WTC11 (cell line): Measurements from ENCODE around the gene SLC35F4. TPM values are rescaled to one million over a fixed set of nuclear protein-coding genes. Genes with fewer than 3 reads are reported as not detected.

Experiments
- ATAC-seq: fragments of 200-7000 bp; cut with Tn5 transposase; 2 replicates; pipeline ENCODE4 v1.10.0; 2021; ENCODE audit warnings: mild to moderate bottlenecking, moderate library complexity
- CTCF ChIA-PET: fragments of 300-600 bp; sonication (Branson Sonifier 250); formaldehyde crosslinking; loops from one replicate; lab custom pipeline; 2021; ENCODE audit warnings: antibody characterized with exemption; lab: Charles Lee
- POLR2A ChIA-PET: fragments of 350-600 bp; sonication (Branson Sonifier 250); formaldehyde crosslinking; loops from one replicate; lab custom pipeline; 2021; ENCODE audit warnings: antibody characterized with exemption; lab: Charles Lee
- DNase-seq: peaks from one replicate; pipeline ENCODE4 v3.0.0; 2021; ENCODE audit warnings: low spot score
- H3K27ac Mint-ChIP-seq: 2 replicates; pipeline ENCODE4 v1.8.0; 2021; ENCODE audit warnings: mixed read lengths
- H3K27me3 Mint-ChIP-seq: 2 replicates; pipeline ENCODE4 v1.8.0; 2021; ENCODE audit warnings: low read depth, mild to moderate bottlenecking, moderate library complexity, mixed read lengths
- H3K36me3 Mint-ChIP-seq: 2 replicates; pipeline ENCODE4 v1.8.0; 2021; ENCODE audit warnings: mixed read lengths
- H3K4me1 Mint-ChIP-seq: 2 replicates; pipeline ENCODE4 v1.8.0; 2022; ENCODE audit warnings: mixed read lengths
- H3K4me3 Mint-ChIP-seq: 2 replicates; pipeline ENCODE4 v1.8.0; 2021; ENCODE audit warnings: mild to moderate bottlenecking, moderate library complexity, mixed read lengths
- H3K9me3 Mint-ChIP-seq: 2 replicates; pipeline ENCODE4 v1.8.0; 2021; ENCODE audit warnings: mixed read lengths
- ARID4B ChIP-seq: sonication (generic); formaldehyde crosslinking; IDR thresholded peaks from 2 replicates; pipeline ENCODE4 v1.8.0; 2023; ENCODE audit warnings: missing genetic modification reagents, mild to moderate bottlenecking, borderline replicate concordance
- ATF1 ChIP-seq: sonication (generic); formaldehyde crosslinking; IDR thresholded peaks from 2 replicates; pipeline ENCODE4 v1.8.1; 2023; ENCODE audit warnings: mild to moderate bottlenecking, moderate library complexity, missing genetic modification reagents
- CTCF ChIP-seq: fragments of 200-600 bp; IDR thresholded peaks from 2 replicates; pipeline ENCODE4 v1.8.0; 2022; ENCODE audit warnings: antibody characterized with exemption
- EMX1 ChIP-seq: fragments of 250-450 bp; sonication (Bioruptor Pico); IDR thresholded peaks from 2 replicates; pipeline ENCODE4 v1.8.0; 2021; ENCODE audit warnings: mild to moderate bottlenecking
- ERG ChIP-seq: fragments of 250-450 bp; sonication (Bioruptor Pico); IDR thresholded peaks from 2 replicates; pipeline ENCODE4 v1.8.0; 2021; ENCODE audit warnings: mild to moderate bottlenecking
- FOXK1 ChIP-seq: sonication (generic); formaldehyde crosslinking; IDR thresholded peaks from 2 replicates; pipeline ENCODE4 v1.8.0; 2022; ENCODE audit warnings: mild to moderate bottlenecking, moderate library complexity, missing genetic modification reagents
- GRHL2 ChIP-seq: fragments of 250-450 bp; sonication (Bioruptor Pico); IDR thresholded peaks from 2 replicates; pipeline ENCODE4 v1.8.0; 2022; ENCODE audit warnings: mild to moderate bottlenecking, moderate library complexity; ENCODE audit not compliant: insufficient replicate concordance, severe bottlenecking
- HMGA2 ChIP-seq: fragments of 250-450 bp; sonication (Bioruptor Pico); IDR thresholded peaks from 2 replicates; pipeline ENCODE4 v1.4.0; 2021; ENCODE audit warnings: mild to moderate bottlenecking, moderate library complexity
- HMGXB4 ChIP-seq: sonication (generic); formaldehyde crosslinking; IDR thresholded peaks from 2 replicates; pipeline ENCODE4 v1.8.1; 2023; ENCODE audit warnings: mild to moderate bottlenecking, moderate library complexity, missing genetic modification reagents
- MAX ChIP-seq: sonication (generic); formaldehyde crosslinking; IDR thresholded peaks from 2 replicates; pipeline ENCODE4 v1.8.0; 2022; ENCODE audit warnings: mild to moderate bottlenecking, missing genetic modification reagents
- SMAD3 ChIP-seq: sonication (generic); formaldehyde crosslinking; IDR thresholded peaks from 2 replicates; pipeline ENCODE4 v1.8.0; 2022; ENCODE audit warnings: missing genetic modification reagents, mild to moderate bottlenecking, borderline replicate concordance
- ZNF121 ChIP-seq: sonication (generic); formaldehyde crosslinking; IDR thresholded peaks from 2 replicates; pipeline ENCODE4 v1.8.0; 2023; ENCODE audit warnings: missing genetic modification reagents
- ZNF532 ChIP-seq: fragments of 250-450 bp; sonication (Bioruptor Pico); IDR thresholded peaks from 2 replicates; pipeline ENCODE4 v1.9.0; 2021; ENCODE audit warnings: mild to moderate bottlenecking, borderline replicate concordance
- total RNA-seq: library from RNA; stranded (reverse); gene quantifications from 3 replicates; pipeline ENCODE4 v1.2.3, GENCODE V29; 2021

SLC35F4 gene
- total RNA-seq, 1 experiment from 2014 or later = not detected

- ChIA-PET CTCF (no interaction called here), POLR2A (no interaction called here)
- H3K27me3 Mint-ChIP-seq = no peaks in the 10 kb centered on the region
- H3K4me1 Mint-ChIP-seq = peaks cover 11% of the 10 kb centered on the region
- H3K27ac Mint-ChIP-seq = no peak overlapping the region
- H3K4me3 Mint-ChIP-seq = no peak overlapping the region
- no peak for ATAC-seq
- no peak for TF ChIP-seq ERG (CRISPR knock-in tag)
- no peak for TF ChIP-seq FOXK1 (CRISPR knock-in tag)
- TF ChIP-seq HMGXB4 (CRISPR knock-in tag) = no peak
- no peak for TF ChIP-seq ARID4B (CRISPR knock-in tag)
- TF ChIP-seq HMGA2 = no peak
- no peak for TF ChIP-seq SMAD3 (CRISPR knock-in tag)
- TF ChIP-seq ATF1 = no peak
- TF ChIP-seq EMX1 (CRISPR knock-in tag) = no peak
- no peak for TF ChIP-seq MAX (CRISPR knock-in tag)
- no peak for TF ChIP-seq ZNF121 (CRISPR knock-in tag)
- no peak for TF ChIP-seq ZNF532 (CRISPR knock-in tag)
- TF ChIP-seq GRHL2 (CRISPR knock-in tag) = no peak
- no peak for TF ChIP-seq CTCF
- DNase-seq = no peak
- H3K36me3 Mint-ChIP-seq = no peaks in the 10 kb centered on the region
- no peaks in the 10 kb centered on the region for H3K9me3 Mint-ChIP-seq
These were observed 289.4 kb downstream of the SLC35F4 start for GRCh38 chr14:57576498-57576897.
